Left renal cortex interstitium (tissue), 4 donors: ENCODE data around the gene ARHGEF12. TPM values are rescaled to one million over a fixed set of nuclear protein-coding genes. Genes with fewer than 3 reads are reported as not detected.

Source experiments
- DNase-seq, 4 donors: peaks; one replicate each; pipeline ENCODE4 v3.0.0-alpha.2; 2013; ENCODE audit warnings: low read depth in 4 of 4, low spot score in 2 of 4, missing footprints in 1 of 4
- polyA plus RNA-seq, 4 donors: library from polyadenylated mRNA; unstranded; fragments of 120-200 nt; gene quantifications; one replicate each; pipeline ENCODE4 v1.2.1, GENCODE V29; 2013; ENCODE audit not compliant: insufficient read length in 4 of 4

ARHGEF12 gene
- polyA plus RNA-seq, 4 donors: 102 to 136 (median 120) TPM

GRCh38 chr11:120527111-120527761, 191.0 kb downstream of the ARHGEF12 start:
- DNase-seq: no peak

- no peak for DNase-seq
Observed at GRCh38 chr11:120528749-120529148, 192.5 kb downstream of the ARHGEF12 start.

GRCh38 chr11:120529214-120529613, 193.0 kb downstream of the ARHGEF12 start:
- DNase-seq: no peak

- no peak for DNase-seq
Observed at GRCh38 chr11:120529911-120530310, 193.7 kb downstream of the ARHGEF12 start.

GRCh38 chr11:120532082-120532831, 196.0 kb downstream of the ARHGEF12 start:
- DNase-seq: no peak

- no peak for DNase-seq
Observed at GRCh38 chr11:120532832-120533196, 196.6 kb downstream of the ARHGEF12 start.

- DNase-seq: no peak
Observed at GRCh38 chr11:120536091-120536796, 200.0 kb downstream of the ARHGEF12 start.

- DNase-seq: no peak
Observed at GRCh38 chr11:120536797-120537169, 200.6 kb downstream of the ARHGEF12 start.

- no peak for DNase-seq
Observed at GRCh38 chr11:120537996-120538395, 201.8 kb downstream of the ARHGEF12 start.

GRCh38 chr11:120538707-120539106, 202.5 kb downstream of the ARHGEF12 start:
- DNase-seq: no peak

Other genes starting within 250 kb of the ARHGEF12 start
- gene TRIM29, start 198.3 kb upstream of the ARHGEF12 start, polyA plus RNA-seq: 1 to 10 TPM; 1.2 to 2.2 (median 1.5) TPM
- gene OAF, start 125.4 kb upstream of the ARHGEF12 start, polyA plus RNA-seq: 10 to 100 TPM; 36.4 to 54.2 (median 44.7) TPM
- gene POU2F3, start 96.3 kb upstream of the ARHGEF12 start, polyA plus RNA-seq: 1 to 10 TPM in 1 of 4 donors, under 1 TPM in 3; 0.41 to 1.6 (median 0.69) TPM
- gene TLCD5, start 11.1 kb upstream of the ARHGEF12 start, polyA plus RNA-seq: 10 to 100 TPM in 2 of 4 donors, 1 to 10 TPM in 2; 9.9 to 16.3 (median 11.7) TPM
- 1 to 10 TPM in 3 of 4 donors, under 1 TPM in 1; 0.97 to 1.5 (median 1.4) TPM for gene GRIK4, start 175.3 kb downstream of the ARHGEF12 start, polyA plus RNA-seq